B cell (primary cell): ENCODE measurements around the gene TMEM86B. TPM values are rescaled to one million over a fixed set of nuclear protein-coding genes. Genes with fewer than 3 reads are reported as not detected.

Experiments
- ATAC-seq: fragments of 200-7000 bp; cut with Tn5 transposase; one replicate; pipeline ENCODE4 v1.10.0; 2021; ENCODE audit warnings: low read depth, mild to moderate bottlenecking, moderate number of reproducible peaks, moderate library complexity
- CTCF ChIA-PET: fragments of 350-600 bp; sonication (Branson Sonifier 250); formaldehyde crosslinking; loops from one replicate; lab custom pipeline; 2021; ENCODE audit warnings: antibody characterized with exemption, inconsistent platforms; lab: Charles Lee
- POLR2A ChIA-PET: fragments of 350-600 bp; sonication (Branson Sonifier 250); formaldehyde crosslinking; loops from one replicate; lab custom pipeline; 2021; ENCODE audit warnings: antibody characterized with exemption; lab: Charles Lee
- DNase-seq: peaks from one replicate; pipeline ENCODE4 v3.0.0; 2013
- H2AFZ ChIP-seq: 2 replicates; pipeline ENCODE4 v1.6.1; 2012; ENCODE audit warnings: mild to moderate bottlenecking, low read depth, low read length; ENCODE audit not compliant: insufficient read depth, poor library complexity, severe bottlenecking
- H3K27ac ChIP-seq, 2 donors: 1 replicate in 1 of 2; 2 replicates in 1 of 2; pipeline ENCODE4 v1.5.1; 2012 to 2013; ENCODE audit warnings: low read length in 2 of 2, mild to moderate bottlenecking in 2 of 2, moderate library complexity in 1 of 2
- H3K27me3 ChIP-seq, 4 experiments: fragments of 200-600 bp in 1 of 4; sonication (generic) in 1 of 4; replicated peaks in 1 of 4; 1 replicate in 2 of 4; 2 replicates in 2 of 4; pipeline versions ENCODE4 v1.6.1 to v1.7.0; 2013 to 2016; ENCODE audit warnings: low read length in 3 of 4, mild to moderate bottlenecking in 2 of 4, mixed read lengths in 1 of 4, moderate library complexity in 1 of 4; ENCODE audit not compliant: insufficient read depth in 4 of 4, control insufficient read depth in 3 of 4; ENCODE audit errors: control extremely low read depth in 1 of 4
- H3K36me3 ChIP-seq, 2 experiments: replicated peaks in 1 of 2; 1 replicate in 1 of 2; 2 replicates in 1 of 2; pipeline versions ENCODE4 v1.6.1 to v1.7.1; 2013; ENCODE audit warnings: low read length in 1 of 2; ENCODE audit not compliant: insufficient read depth in 2 of 2, control insufficient read depth in 1 of 2; ENCODE audit errors: control extremely low read depth in 1 of 2, extremely low read depth in 1 of 2
- H3K4me1 ChIP-seq, 2 donors: fragments of 200-600 bp in 1 of 2; sonication (generic) in 1 of 2; 1 replicate in 1 of 2; 2 replicates in 1 of 2; pipeline versions ENCODE4 v1.5.1 to v1.6.1; 2013 to 2017; ENCODE audit warnings: low read length in 2 of 2; ENCODE audit not compliant: control insufficient read depth in 2 of 2, insufficient read depth in 2 of 2
- H3K4me2 ChIP-seq: replicated peaks from 2 replicates; pipeline ENCODE3; 2012; ENCODE audit warnings: mild to moderate bottlenecking, low read depth, low read length; ENCODE audit not compliant: poor library complexity, severe bottlenecking
- H3K4me3 ChIP-seq, 5 experiments: fragments of 200-600 bp in 1 of 5; sonication (generic) in 1 of 5; 1 replicate in 3 of 5; 2 replicates in 2 of 5; pipeline versions ENCODE4 v1.5.1 to v1.7.0; 2011 to 2016; ENCODE audit warnings: low read length in 4 of 5, mild to moderate bottlenecking in 4 of 5, low read depth in 2 of 5, control low read depth in 1 of 5, moderate library complexity in 1 of 5; ENCODE audit not compliant: insufficient read depth in 1 of 5; ENCODE audit errors: control extremely low read depth in 1 of 5, extremely low read depth in 1 of 5
- H3K79me2 ChIP-seq: fragments of 200-600 bp; sonication (generic); one replicate; pipeline ENCODE4 v1.6.0; 2016; ENCODE audit warnings: low read length; ENCODE audit not compliant: control insufficient read depth, insufficient read depth
- H3K9ac ChIP-seq: fragments of 200-600 bp; sonication (generic); 2 replicates; pipeline ENCODE4 v1.6.1; 2017; ENCODE audit warnings: mild to moderate bottlenecking, low read length, moderate library complexity
- H3K9me3 ChIP-seq, 3 donors: one replicate each; pipeline versions ENCODE4 v1.6.1 to v1.7.1; 2013; ENCODE audit warnings: low read length in 2 of 3; ENCODE audit not compliant: control insufficient read depth in 2 of 3, insufficient read depth in 1 of 3; ENCODE audit errors: control extremely low read depth in 1 of 3
- H4K20me1 ChIP-seq: 2 replicates; pipeline ENCODE4 v1.6.0; 2012; ENCODE audit warnings: mild to moderate bottlenecking, low read length; ENCODE audit not compliant: insufficient read depth, control insufficient read depth, poor library complexity, severe bottlenecking
- H3K27ac Mint-ChIP-seq: one replicate; pipeline ENCODE4 v1.8.0; 2021; ENCODE audit warnings: mixed read lengths
- H3K27me3 Mint-ChIP-seq: one replicate; pipeline ENCODE4 v1.8.0; 2021; ENCODE audit warnings: mixed read lengths
- H3K4me1 Mint-ChIP-seq: one replicate; pipeline ENCODE4 v1.8.0; 2021; ENCODE audit warnings: mixed read lengths
- H3K4me3 Mint-ChIP-seq: one replicate; pipeline ENCODE4 v1.8.0; 2021; ENCODE audit warnings: mixed read lengths
- H3K9me3 Mint-ChIP-seq: one replicate; pipeline ENCODE4 v1.8.0; 2022; ENCODE audit warnings: mixed read lengths; ENCODE audit not compliant: insufficient read depth
- CTCF ChIP-seq: fragments of 200-600 bp; IDR thresholded peaks from one replicate; pipeline ENCODE4 v1.8.0; 2022; ENCODE audit warnings: antibody characterized with exemption, mild to moderate bottlenecking
- EZH2 ChIP-seq: IDR thresholded peaks from 2 replicates; pipeline ENCODE4 v1.6.1; 2012; ENCODE audit warnings: borderline replicate concordance, low read depth, mild to moderate bottlenecking, moderate library complexity, low read length; ENCODE audit not compliant: insufficient read depth, poor library complexity, severe bottlenecking
- WGBS: methylation state at CpG from one replicate; pipeline ENCODE4 v1.1.5; 2013; ENCODE audit warnings: missing lambda C conversion rate; ENCODE audit not compliant: insufficient coverage; 5-methylcytosine and 5-hydroxymethylcytosine counted together
- intact Hi-C: fragments of 100-400 bp; cut with micrococcal nuclease; formaldehyde crosslinking; loops from one replicate; pipeline ENCODE4 v1.10.0; 2022
- polyA plus RNA-seq: library from polyadenylated mRNA; depleted of rRNA; stranded (reverse); fragments of >200 nt; gene quantifications from 2 replicates; pipeline ENCODE4 v1.2.3, GENCODE V29; 2012
- total RNA-seq, 2 donors: library from RNA; stranded (reverse); fragments of 120-200 nt in 1 of 2; gene quantifications; 1 replicate in 1 of 2; 2 replicates in 1 of 2; pipeline versions ENCODE4 v1.2.3 to v1.2.4, GENCODE V29; 2013 to 2022

TMEM86B gene
- total and polyA plus RNA-seq, 2 donors (not counting 1 experiment from before 2014, with no cell fraction given) = 13.6 to 20.7 TPM

- no peak for TF ChIP-seq CTCF
- TF ChIP-seq EZH2 = no peak
- Histone ChIP-seq H3K9me3 (no peaks in the 10 kb centered on the region), H3K4me1 (no peaks in the 10 kb centered on the region), H4K20me1 (no peaks in the 10 kb centered on the region), H3K27me3 (peaks cover 0 to 14% (median 0%) of the 10 kb centered on the region in 4 experiments), H2AFZ (peak overlapping the region; percentile 33), H3K27ac (no peak overlapping the region), H3K4me3 (no peak overlapping the region), H3K4me2 (no peak overlapping the region), H3K79me2 (no peaks in the 10 kb centered on the region), H3K9ac (no peak overlapping the region), H3K36me3 (no peaks in the 10 kb centered on the region)
- ATAC-seq (no peak), DNase-seq (no peak)
- Mint-ChIP-seq H3K4me1 (no peaks in the 10 kb centered on the region), H3K27me3 (peaks cover 25% of the 10 kb centered on the region), H3K9me3 (no peaks in the 10 kb centered on the region), H3K27ac (no peak overlapping the region), H3K4me3 (no peak overlapping the region)
- intact Hi-C loops = no loop called here
- CTCF ChIA-PET = no interaction called here
- 14% methylated on average over 6 of the region's 8 CpGs for WGBS
- POLR2A ChIA-PET = interaction anchor here (0.6 kb wide), 1 partner anchor 127 kb away, joined by 4 read pairs; no protein-coding TSS in a partner anchor
Measured at GRCh38 chr19:55188625-55189024, 39.9 kb downstream of the TMEM86B start.

- Histone ChIP-seq H3K9ac (no peak overlapping the region), H3K9me3 (peaks cover 0 to 11% (median 0%) of the 10 kb centered on the region in 3 donors), H3K27me3 (peaks cover 0 to 34% (median 10%) of the 10 kb centered on the region in 4 experiments), H3K27ac (no peak overlapping the region), H2AFZ (no peak overlapping the region), H3K4me2 (no peak overlapping the region), H3K4me3 (no peak overlapping the region), H4K20me1 (no peaks in the 10 kb centered on the region), H3K36me3 (no peaks in the 10 kb centered on the region), H3K79me2 (no peaks in the 10 kb centered on the region), H3K4me1 (no peaks in the 10 kb centered on the region)
- Mint-ChIP-seq H3K4me3 (no peak overlapping the region), H3K27ac (no peak overlapping the region), H3K27me3 (peaks cover 27% of the 10 kb centered on the region), H3K9me3 (no peaks in the 10 kb centered on the region), H3K4me1 (no peaks in the 10 kb centered on the region)
- ChIA-PET POLR2A (no interaction called here), CTCF (no interaction called here)
- no peak for TF ChIP-seq EZH2
- TF ChIP-seq CTCF = no peak
- 87% methylated on average over 12 of the region's 12 CpGs for WGBS
- DNase-seq (no peak), ATAC-seq (no peak)
- intact Hi-C loops = no loop called here
Measured at GRCh38 chr19:55186080-55186479, 42.5 kb downstream of the TMEM86B start.
